Central memory CD8-positive, alpha-beta T cell (primary cell): Measurements from ENCODE around the gene ARHGAP19.
A peak's percentile ranks its signal among the peaks of the same experiment; 100 is the strongest.

ENCODE experiments used
- ATAC-seq: fragments of 150-1000 bp; cut with Tn5 transposase; replicated peaks from 2 replicates; pipeline ENCODE4 v1.10.0; 2022; ENCODE audit warnings: mild to moderate bottlenecking, moderate FRiP score, moderate number of reproducible peaks; ENCODE audit not compliant: poor library complexity, severe bottlenecking; ENCODE audit errors: extremely low read depth
- DNase-seq, 2 donors: peaks; one replicate each; pipeline ENCODE4 v3.0.0; 2021; ENCODE audit warnings: low spot score in 2 of 2
- H3K27ac Mint-ChIP-seq: one replicate; pipeline ENCODE4 v1.8.0; 2022; ENCODE audit warnings: low read depth, mild to moderate bottlenecking, moderate library complexity, mixed read lengths
- H3K27me3 Mint-ChIP-seq: one replicate; pipeline ENCODE4 v1.8.0; 2022; ENCODE audit warnings: mixed read lengths
- H3K36me3 Mint-ChIP-seq: one replicate; pipeline ENCODE4 v1.8.0; 2022; ENCODE audit warnings: mild to moderate bottlenecking, moderate library complexity, mixed read lengths; ENCODE audit not compliant: insufficient read depth
- H3K4me1 Mint-ChIP-seq: one replicate; pipeline ENCODE4 v1.8.0; 2022; ENCODE audit warnings: mixed read lengths
- H3K4me3 Mint-ChIP-seq: one replicate; pipeline ENCODE4 v1.8.0; 2022; ENCODE audit warnings: mild to moderate bottlenecking, moderate library complexity, mixed read lengths
- H3K9me3 Mint-ChIP-seq: one replicate; pipeline ENCODE4 v1.8.0; 2022; ENCODE audit warnings: mixed read lengths

ARHGAP19 gene

GRCh38 chr10:97229322-97230015 lies 63.0 kb downstream of the ARHGAP19 start:
- Mint-ChIP-seq H3K36me3 (peaks cover 28% of the 10 kb centered on the region), H3K27ac (no peak overlapping the region), H3K27me3 (no peaks in the 10 kb centered on the region), H3K4me3 (no peak overlapping the region), H3K9me3 (no peaks in the 10 kb centered on the region), H3K4me1 (no peaks in the 10 kb centered on the region)
- ATAC-seq (no peak), DNase-seq (no peak)

DNA sequence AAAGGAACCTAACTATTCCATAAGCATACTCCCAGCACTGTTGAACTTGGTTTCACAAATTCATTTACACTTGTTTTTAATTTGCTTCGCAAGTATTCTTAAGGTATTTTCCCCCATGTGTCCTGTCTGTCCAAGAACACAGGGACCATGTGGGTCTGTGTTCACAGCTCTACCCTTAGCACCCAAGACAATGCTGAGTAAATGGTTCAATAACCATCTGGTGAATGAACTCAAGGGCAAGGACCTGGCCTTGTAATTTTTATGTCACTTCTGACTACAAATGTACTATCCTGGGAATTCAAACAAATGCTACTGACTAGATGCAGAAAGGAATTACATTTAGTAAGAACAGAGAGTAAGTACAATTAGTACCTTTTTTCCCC lies 63.7 kb downstream of the ARHGAP19 start:
- ATAC-seq: no peak
- H3K36me3 Mint-ChIP-seq: peaks cover 28% of the 10 kb centered on the region
- no peak for DNase-seq

DNA sequence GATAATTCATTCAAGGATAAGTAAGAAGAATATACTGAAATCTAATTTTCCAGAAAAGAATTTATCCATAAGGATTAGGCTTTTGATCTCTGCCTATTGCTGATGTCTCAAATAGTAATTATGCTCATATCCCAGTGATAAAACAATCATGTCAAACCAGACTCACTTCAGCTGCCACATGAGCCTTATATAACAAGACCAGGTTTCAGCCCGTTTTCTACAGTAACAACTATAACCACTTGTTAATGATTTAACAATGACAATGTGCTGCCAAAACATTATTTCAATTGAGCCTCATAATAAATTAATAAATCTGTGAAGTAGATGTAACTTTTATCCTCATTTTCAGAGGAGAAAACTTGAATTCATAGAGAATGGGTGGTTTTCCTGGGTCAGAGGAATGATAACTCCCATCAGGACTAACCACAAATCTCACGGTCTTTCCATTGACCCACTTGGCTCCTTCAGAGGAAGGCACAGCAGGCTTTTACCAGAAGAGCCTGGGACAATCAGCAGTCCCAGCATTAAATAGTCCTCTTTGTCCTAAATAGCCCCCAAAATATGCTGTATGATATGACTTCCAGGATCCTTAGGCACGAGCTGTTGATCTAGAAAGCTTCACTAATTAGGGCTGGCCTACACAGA lies 64.2 kb downstream of the ARHGAP19 start:
- Mint-ChIP-seq H3K4me3 (no peak overlapping the region), H3K27ac (no peak overlapping the region), H3K9me3 (no peaks in the 10 kb centered on the region), H3K4me1 (no peaks in the 10 kb centered on the region), H3K27me3 (no peaks in the 10 kb centered on the region), H3K36me3 (peaks cover 30% of the 10 kb centered on the region)
- ATAC-seq: no peak
- DNase-seq: no peak

More for the DNA sequence above, 63.7 kb downstream of the ARHGAP19 start:
- no peaks in the 10 kb centered on the region for H3K9me3 Mint-ChIP-seq
- H3K4me1 Mint-ChIP-seq: no peaks in the 10 kb centered on the region
- H3K27me3 Mint-ChIP-seq: no peaks in the 10 kb centered on the region
- no peak overlapping the region for H3K4me3 Mint-ChIP-seq
- no peak overlapping the region for H3K27ac Mint-ChIP-seq

DNA sequence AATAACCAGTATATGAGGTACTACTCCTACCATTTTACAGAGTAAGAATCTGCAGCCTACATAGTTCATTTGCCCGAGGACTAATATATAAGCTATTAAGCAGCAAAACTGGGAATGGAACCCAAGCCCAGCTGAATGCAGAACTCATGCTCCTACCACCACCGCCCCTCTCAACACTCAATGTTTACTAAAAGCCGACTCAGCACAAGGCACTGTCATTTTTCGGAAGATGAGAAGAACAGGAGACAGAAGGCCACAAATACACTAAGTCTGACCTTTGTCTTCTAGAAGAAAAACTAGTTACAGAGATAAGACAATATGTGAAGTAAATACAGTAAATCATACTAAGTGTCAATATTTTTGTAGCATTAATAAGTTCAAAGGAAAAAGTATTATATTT lies 66.0 kb downstream of the ARHGAP19 start:
- DNase-seq (no peak), ATAC-seq (no peak)
- H3K4me3 Mint-ChIP-seq: no peak overlapping the region
- no peaks in the 10 kb centered on the region for H3K9me3 Mint-ChIP-seq
- peaks cover 25% of the 10 kb centered on the region for H3K36me3 Mint-ChIP-seq
- no peaks in the 10 kb centered on the region for H3K4me1 Mint-ChIP-seq
- H3K27me3 Mint-ChIP-seq: no peaks in the 10 kb centered on the region
- H3K27ac Mint-ChIP-seq: no peak overlapping the region

GRCh38 chr10:97224483-97225435 lies 67.7 kb downstream of the ARHGAP19 start:
- no peak for DNase-seq
- ATAC-seq: no peak
- Mint-ChIP-seq H3K27me3 (no peaks in the 10 kb centered on the region), H3K27ac (no peak overlapping the region), H3K36me3 (peaks cover 23% of the 10 kb centered on the region), H3K9me3 (no peaks in the 10 kb centered on the region), H3K4me3 (no peak overlapping the region), H3K4me1 (no peaks in the 10 kb centered on the region)

DNA sequence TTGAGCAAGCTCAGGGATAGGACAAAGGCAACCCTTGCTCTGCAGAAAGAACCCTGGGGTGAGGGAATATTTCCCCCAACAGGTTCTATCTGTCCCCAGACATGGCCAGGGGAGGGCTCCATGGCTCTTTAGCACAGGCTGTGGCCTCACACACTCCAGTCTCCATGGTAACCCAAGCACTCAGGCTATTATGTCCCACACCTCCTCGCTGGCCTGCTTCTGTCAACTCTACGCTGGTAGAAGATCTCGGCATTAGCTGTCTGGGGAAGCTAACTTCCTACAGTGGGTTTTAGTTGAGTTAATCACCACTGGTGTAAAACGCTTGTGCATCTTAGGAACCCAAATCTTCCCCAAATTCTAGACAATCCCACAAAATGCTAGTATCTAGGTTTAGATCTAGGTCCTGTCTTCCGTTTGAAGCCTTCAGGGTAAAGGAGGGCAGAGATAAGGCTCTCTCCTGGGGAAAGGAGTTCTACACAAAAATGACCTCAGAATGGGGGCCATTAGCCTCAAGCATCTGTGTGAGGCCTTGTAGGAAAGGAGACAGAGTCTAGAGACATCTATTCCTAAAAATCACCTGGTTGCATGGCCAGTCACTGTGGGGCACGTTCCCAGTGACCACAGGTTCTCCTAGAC lies 70.0 kb downstream of the ARHGAP19 start:
- DNase-seq (no peak), ATAC-seq (no peak)
- Mint-ChIP-seq H3K27ac (no peak overlapping the region), H3K9me3 (no peaks in the 10 kb centered on the region), H3K4me1 (no peaks in the 10 kb centered on the region), H3K4me3 (no peak overlapping the region), H3K36me3 (peaks cover 18% of the 10 kb centered on the region), H3K27me3 (no peaks in the 10 kb centered on the region)

GRCh38 chr10:97220355-97220754 lies 72.1 kb downstream of the ARHGAP19 start:
- DNase-seq (no peak), ATAC-seq (no peak)
- Mint-ChIP-seq H3K27ac (no peak overlapping the region), H3K4me1 (no peaks in the 10 kb centered on the region), H3K27me3 (no peaks in the 10 kb centered on the region), H3K9me3 (no peaks in the 10 kb centered on the region), H3K36me3 (peaks cover 8% of the 10 kb centered on the region), H3K4me3 (no peak overlapping the region)

DNA sequence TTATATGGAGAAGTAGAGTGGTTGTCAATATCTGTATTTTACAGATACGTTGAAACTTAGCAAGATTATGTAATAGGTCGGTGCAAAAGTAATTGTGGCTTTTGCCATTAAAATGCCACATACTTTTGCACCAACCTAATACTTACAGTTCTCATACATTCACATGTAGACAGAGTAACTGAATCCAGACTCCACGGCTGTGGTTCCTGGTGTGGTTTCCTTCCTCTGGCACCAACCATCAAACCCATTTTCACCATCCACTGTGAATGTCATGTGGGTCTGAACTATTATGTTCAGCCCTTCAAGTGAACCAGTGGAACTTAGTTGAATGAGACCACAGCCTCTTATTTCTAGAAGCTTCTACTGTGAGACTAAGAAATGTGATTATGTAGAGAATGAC lies 75.1 kb downstream of the ARHGAP19 start:
- Mint-ChIP-seq H3K9me3 (no peaks in the 10 kb centered on the region), H3K27ac (no peak overlapping the region), H3K36me3 (peaks cover 2% of the 10 kb centered on the region), H3K4me3 (no peak overlapping the region), H3K27me3 (no peaks in the 10 kb centered on the region), H3K4me1 (no peaks in the 10 kb centered on the region)
- DNase-seq: no peak
- no peak for ATAC-seq

- H3K4me3 Mint-ChIP-seq: no peak overlapping the region
These were observed 76.7 kb downstream of the ARHGAP19 start for GRCh38 chr10:97215619-97216260.

DNA sequence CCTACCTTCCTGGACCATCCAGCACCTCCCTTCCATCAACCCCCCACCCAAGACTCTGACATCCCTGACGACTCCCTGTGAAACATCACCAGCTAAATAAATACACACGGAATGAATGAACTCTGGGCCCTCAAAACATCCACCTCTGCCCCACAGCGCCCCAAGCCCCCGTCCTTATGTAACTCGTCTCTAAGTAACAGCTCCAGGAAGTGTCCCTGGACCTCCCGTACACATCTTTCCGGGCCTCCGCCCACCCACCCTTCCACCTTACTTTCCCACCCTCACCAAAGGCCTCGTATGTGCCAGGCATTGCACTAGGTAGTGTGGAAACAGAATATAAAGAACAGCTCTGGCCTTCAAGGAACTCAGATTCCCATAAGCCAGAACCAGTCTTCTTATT lies 79.0 kb downstream of the ARHGAP19 start:
- H3K4me1 Mint-ChIP-seq: no peaks in the 10 kb centered on the region
- ATAC-seq (no peak), DNase-seq (no peak)
- peaks cover 2% of the 10 kb centered on the region for H3K36me3 Mint-ChIP-seq
- no peaks in the 10 kb centered on the region for H3K9me3 Mint-ChIP-seq
- no peak overlapping the region for H3K27ac Mint-ChIP-seq
- no peak overlapping the region for H3K4me3 Mint-ChIP-seq
- no peaks in the 10 kb centered on the region for H3K27me3 Mint-ChIP-seq

More at GRCh38 chr10:97215619-97216260, 76.7 kb downstream of the ARHGAP19 start:
- DNase-seq (no peak), ATAC-seq (no peak)
- peaks cover 2% of the 10 kb centered on the region for H3K36me3 Mint-ChIP-seq
- no peaks in the 10 kb centered on the region for H3K27me3 Mint-ChIP-seq
- H3K27ac Mint-ChIP-seq: no peak overlapping the region
- H3K4me1 Mint-ChIP-seq: no peaks in the 10 kb centered on the region
- no peaks in the 10 kb centered on the region for H3K9me3 Mint-ChIP-seq

DNA sequence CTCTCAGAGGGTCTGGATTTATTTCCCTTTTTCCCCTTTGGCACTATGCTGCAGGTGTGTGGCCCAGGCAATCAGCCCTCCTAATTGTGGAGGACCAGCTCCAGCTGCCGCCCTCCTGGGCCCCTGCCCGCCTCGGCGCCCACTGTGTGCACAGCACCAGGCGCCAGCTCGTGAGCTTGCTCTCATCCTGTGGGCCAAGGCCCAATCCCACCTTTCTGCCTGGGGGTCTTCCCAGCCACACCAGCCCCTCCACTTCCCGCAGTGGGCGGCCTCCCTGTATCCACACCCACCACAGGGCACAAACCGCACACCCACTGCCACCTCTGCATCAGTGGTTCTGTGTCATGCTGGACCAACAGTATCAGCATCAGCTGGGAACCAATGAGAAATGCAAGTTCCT lies 81.2 kb downstream of the ARHGAP19 start:
- Mint-ChIP-seq H3K27me3 (no peaks in the 10 kb centered on the region), H3K4me1 (no peaks in the 10 kb centered on the region), H3K4me3 (no peak overlapping the region), H3K9me3 (no peaks in the 10 kb centered on the region), H3K36me3 (peaks cover 2% of the 10 kb centered on the region), H3K27ac (no peak overlapping the region)
- DNase-seq (no peak), ATAC-seq (no peak)

DNA sequence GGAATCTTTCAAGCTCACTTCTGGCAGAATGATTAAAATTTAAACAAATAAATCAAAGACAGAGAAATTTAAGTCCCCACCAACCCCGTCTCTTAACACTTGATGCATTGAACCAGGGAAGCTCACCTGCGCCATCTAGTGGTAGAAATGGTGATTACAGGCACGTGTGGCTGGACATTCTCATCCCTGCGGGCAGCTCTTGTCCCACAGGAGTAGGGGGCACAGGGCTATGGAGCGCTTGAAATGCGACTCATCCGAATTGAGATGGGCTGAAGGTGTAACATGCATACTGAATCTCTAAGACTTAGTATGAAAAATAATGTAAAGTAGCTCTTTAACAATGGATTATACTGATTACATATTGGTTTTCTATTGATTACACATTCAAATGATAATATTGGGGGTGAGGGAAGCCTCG lies 81.9 kb downstream of the ARHGAP19 start:
- no peak for ATAC-seq
- H3K27me3 Mint-ChIP-seq: no peaks in the 10 kb centered on the region
- H3K9me3 Mint-ChIP-seq: no peaks in the 10 kb centered on the region
- peak; percentile 52 to 69 for DNase-seq
- H3K27ac Mint-ChIP-seq: no peak overlapping the region
- no peak overlapping the region for H3K4me3 Mint-ChIP-seq
- H3K4me1 Mint-ChIP-seq: no peaks in the 10 kb centered on the region
- H3K36me3 Mint-ChIP-seq: peaks cover 2% of the 10 kb centered on the region
